Body of pancreas (tissue), 4 donors: Measurements from ENCODE around the gene SLC35E3. TPM values are rescaled to one million over a fixed set of nuclear protein-coding genes. Genes with fewer than 3 reads are reported as not detected.
"Not testable (repeated sequence)": the region's sequence is repeated elsewhere in the genome, so short reads cannot be mapped to it uniquely, and the experiment has no call there.

Source experiments
- ATAC-seq: fragments of 150-250 bp; one replicate; pipeline ENCODE4 v1.9.1; 2016
- DNase-seq, 4 donors: peaks; one replicate each; pipeline ENCODE4 v3.0.0-alpha.2; 2019
- H3K27ac ChIP-seq, 4 donors: fragments of 200-600 bp; sonication (generic); 1 replicate in 3 of 4; 2 replicates in 1 of 4; pipeline versions ENCODE4 v1.5.1 to v1.6.1; 2016 to 2019; ENCODE audit warnings: mild to moderate bottlenecking in 1 of 4, mixed read lengths in 1 of 4, moderate library complexity in 1 of 4
- H3K27me3 ChIP-seq, 2 donors: fragments of 200-600 bp; sonication (generic); one replicate each; pipeline ENCODE4 v1.6.0; 2016; ENCODE audit warnings: mild to moderate bottlenecking in 1 of 2
- H3K36me3 ChIP-seq, 2 donors: fragments of 200-600 bp; sonication (generic); replicated peaks in 1 of 2; 2 replicates each; pipeline ENCODE4 v1.5.1; 2016; ENCODE audit warnings: low read depth in 2 of 2; ENCODE audit not compliant: insufficient read depth in 1 of 2
- H3K4me1 ChIP-seq: fragments of 200-600 bp; sonication (generic); one replicate; pipeline ENCODE4 v1.6.0; 2016
- H3K4me3 ChIP-seq, 2 donors: fragments of 200-600 bp; sonication (generic); 1 replicate in 1 of 2; 2 replicates in 1 of 2; pipeline ENCODE4 v1.5.1; 2016 to 2019
- H3K9me3 ChIP-seq, 3 donors: fragments of 200-600 bp; sonication (generic); 1 replicate in 2 of 3; 2 replicates in 1 of 3; pipeline ENCODE4 v1.5.1; 2016
- POLR2A ChIP-seq, 3 donors: fragments of 450-650 bp; IDR thresholded peaks; one replicate each; pipeline ENCODE4 v1.6.1; 2016; ENCODE audit warnings: antibody characterized with exemption in 3 of 3, mild to moderate bottlenecking in 2 of 3
- WGBS, 2 donors: methylation state at CpG; one replicate each; pipeline ENCODE4 v1.1.5; 2017; 5-methylcytosine and 5-hydroxymethylcytosine counted together
- intact Hi-C: fragments of 100-400 bp; cut with DNase I; formaldehyde crosslinking; loops from one replicate; pipeline ENCODE4 v1.15.1; 2023
- total RNA-seq, 2 donors: library from RNA; depleted of rRNA; stranded (reverse); fragments of >200 nt; gene quantifications; one replicate each; pipeline ENCODE4 v1.1.0, GENCODE V29; 2016
- TF ChIP-seq, protein P1 (sequence below), 7 experiments: fragments of 450-650 bp in 4 of 7; fragments of 200-600 bp in 3 of 7; sonication (generic) in 3 of 7; IDR thresholded peaks; one replicate each; pipeline ENCODE4 v1.5.1; 2016 to 2019; ENCODE audit warnings: antibody characterized with exemption in 7 of 7

SLC35E3 gene
- total RNA-seq, 2 donors from 2014 or later, result 2.1 to 2.6 TPM

DNA sequence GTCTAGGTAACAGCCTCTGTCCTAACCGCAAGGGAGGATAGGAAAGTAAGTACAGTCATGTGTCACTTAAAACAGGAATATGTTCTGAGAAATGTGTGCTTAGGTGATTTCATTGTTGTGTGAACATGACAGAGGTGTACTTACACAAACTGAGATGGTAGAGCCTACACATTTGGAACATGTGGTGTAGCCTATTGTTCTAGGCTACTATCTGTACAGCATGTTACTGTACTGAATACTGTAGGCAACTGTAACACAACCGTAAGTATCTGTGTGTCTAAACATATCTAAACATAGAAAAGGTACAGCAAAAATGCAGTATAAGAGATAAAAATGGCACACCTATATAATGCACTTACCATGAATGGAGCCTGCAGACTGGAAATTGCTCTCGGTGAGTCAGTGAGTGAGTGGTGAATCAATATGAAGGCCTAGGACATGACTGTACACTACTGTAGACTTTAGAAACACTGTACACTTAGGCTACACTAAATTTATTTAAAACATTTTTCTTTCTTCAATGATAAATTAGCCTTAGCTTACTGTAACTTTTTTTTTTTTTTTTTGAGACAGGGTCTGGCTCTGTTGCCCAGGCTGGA is 48.8 kb downstream of the SLC35E3 start:
- intact Hi-C loops, result no loop called here
- 91 to 95% methylated on average over 3 of the region's 3 CpGs for WGBS, 2 donors
- no peak for ATAC-seq

DNA sequence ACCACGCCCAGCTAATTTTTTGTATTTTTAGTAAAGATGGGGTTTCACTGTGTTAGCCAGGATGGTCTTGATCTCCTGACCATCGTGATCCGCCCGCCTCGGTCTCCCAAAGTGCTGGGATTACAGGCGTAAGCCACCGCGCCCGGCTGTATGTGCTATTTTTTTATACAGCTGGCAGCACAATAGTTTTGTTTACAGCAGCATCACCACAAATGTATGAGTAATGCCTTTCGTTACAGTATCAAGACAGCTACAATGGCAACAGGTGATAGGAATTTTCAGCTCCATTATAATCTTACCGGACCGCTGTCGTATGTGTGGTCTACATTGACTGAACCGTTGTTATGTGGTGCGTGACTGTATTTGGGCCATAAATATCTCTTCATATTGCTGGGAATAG is 50.4 kb downstream of the SLC35E3 start:
- intact Hi-C loops, result no loop called here
- Histone ChIP-seq H3K4me1 (peaks cover 19% of the 10 kb centered on the region), H3K27ac (no peak overlapping the region), H3K36me3 (no peaks in the 10 kb centered on the region), H3K9me3 (no peaks in the 10 kb centered on the region), H3K27me3 (no peaks in the 10 kb centered on the region), H3K4me3 (no peak overlapping the region)
- WGBS, 2 donors, result 94 to 95% methylated on average over 15 of the region's 15 CpGs
- TF ChIP-seq POLR2A (IDR thresholded peaks at IDR 0.05), result no peak
- TF ChIP-seq, protein P1, sequence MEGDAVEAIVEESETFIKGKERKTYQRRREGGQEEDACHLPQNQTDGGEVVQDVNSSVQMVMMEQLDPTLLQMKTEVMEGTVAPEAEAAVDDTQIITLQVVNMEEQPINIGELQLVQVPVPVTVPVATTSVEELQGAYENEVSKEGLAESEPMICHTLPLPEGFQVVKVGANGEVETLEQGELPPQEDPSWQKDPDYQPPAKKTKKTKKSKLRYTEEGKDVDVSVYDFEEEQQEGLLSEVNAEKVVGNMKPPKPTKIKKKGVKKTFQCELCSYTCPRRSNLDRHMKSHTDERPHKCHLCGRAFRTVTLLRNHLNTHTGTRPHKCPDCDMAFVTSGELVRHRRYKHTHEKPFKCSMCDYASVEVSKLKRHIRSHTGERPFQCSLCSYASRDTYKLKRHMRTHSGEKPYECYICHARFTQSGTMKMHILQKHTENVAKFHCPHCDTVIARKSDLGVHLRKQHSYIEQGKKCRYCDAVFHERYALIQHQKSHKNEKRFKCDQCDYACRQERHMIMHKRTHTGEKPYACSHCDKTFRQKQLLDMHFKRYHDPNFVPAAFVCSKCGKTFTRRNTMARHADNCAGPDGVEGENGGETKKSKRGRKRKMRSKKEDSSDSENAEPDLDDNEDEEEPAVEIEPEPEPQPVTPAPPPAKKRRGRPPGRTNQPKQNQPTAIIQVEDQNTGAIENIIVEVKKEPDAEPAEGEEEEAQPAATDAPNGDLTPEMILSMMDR (IDR thresholded peaks at IDR 0.05), result no peak
- DNase-seq (no peak), ATAC-seq (no peak)

More for the DNA sequence above, 48.8 kb downstream of the SLC35E3 start:
- Histone ChIP-seq H3K36me3 (no peaks in the 10 kb centered on the region), H3K9me3 (no peaks in the 10 kb centered on the region), H3K27ac (no peak overlapping the region), H3K4me1 (peaks cover 4% of the 10 kb centered on the region), H3K27me3 (no peaks in the 10 kb centered on the region), H3K4me3 (no peak overlapping the region)
- no peak for TF ChIP-seq POLR2A (IDR thresholded peaks at IDR 0.05)
- DNase-seq, result no peak

DNA sequence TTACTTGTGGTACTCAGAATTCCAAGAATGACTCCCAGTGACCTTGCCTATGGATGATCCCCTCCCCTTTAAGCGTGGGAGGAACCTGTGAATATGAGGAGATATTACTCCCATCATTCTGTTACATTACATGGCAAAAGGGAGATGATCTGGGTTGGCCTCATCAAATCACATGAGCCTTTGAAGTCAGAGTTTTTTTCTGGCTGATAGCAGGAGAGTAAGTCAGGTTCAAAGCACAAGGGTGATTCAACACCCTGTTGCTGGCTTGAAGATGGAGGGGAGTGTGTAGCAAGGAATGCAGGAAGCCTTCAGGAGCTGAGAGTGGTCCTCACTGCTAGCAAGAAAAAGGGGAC is 52.9 kb downstream of the SLC35E3 start:
- TF ChIP-seq, protein P1 (IDR thresholded peaks at IDR 0.05), result no peak
- TF ChIP-seq POLR2A (IDR thresholded peaks at IDR 0.05), result no peak
- DNase-seq, result no peak
- intact Hi-C loops, result no loop called here

DNA sequence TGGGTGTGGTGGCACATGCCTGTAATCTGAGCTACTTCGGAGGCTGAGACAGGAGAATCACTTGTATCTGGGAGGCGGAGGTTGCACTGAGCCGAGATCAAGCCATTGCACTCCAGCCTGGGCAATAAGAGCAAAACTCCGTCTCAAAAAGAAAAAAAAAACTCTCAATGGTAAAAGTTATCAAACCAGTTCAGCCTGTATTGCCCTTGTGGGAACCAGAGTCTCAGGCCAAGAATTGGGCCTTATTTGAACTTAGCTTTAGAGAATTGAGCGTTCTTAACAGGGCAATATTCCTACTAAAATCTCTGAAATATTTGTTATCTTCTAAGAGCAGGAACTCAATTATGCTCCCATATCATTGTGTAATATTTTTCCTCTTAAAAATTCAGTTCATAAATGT is 54.3 kb downstream of the SLC35E3 start:
- peaks cover 34% of the 10 kb centered on the region for H3K4me1 ChIP-seq
- H3K4me3 ChIP-seq, result no peak overlapping the region
- H3K27me3 ChIP-seq, result no peaks in the 10 kb centered on the region
- intact Hi-C loops, result no loop called here
- no peaks in the 10 kb centered on the region for H3K36me3 ChIP-seq
- H3K27ac ChIP-seq, result peak overlapping the region in 3 of 4 donors; percentile 9 to 59 (median 58)
- H3K9me3 ChIP-seq, result no peaks in the 10 kb centered on the region
- 35 to 36% methylated on average over 5 of the region's 5 CpGs for WGBS, 2 donors
- peak; percentile 82 for ATAC-seq
- peak; percentile 30 to 54 (median 47) for DNase-seq
- no peak for TF ChIP-seq POLR2A (IDR thresholded peaks at IDR 0.05)
- TF ChIP-seq, protein P1 (IDR thresholded peaks at IDR 0.05), result no peak

More for the DNA sequence above, 52.9 kb downstream of the SLC35E3 start:
- H3K27me3 ChIP-seq, result no peaks in the 10 kb centered on the region
- WGBS, 2 donors, result 85 to 100% methylated on average over 1 of the region's 1 CpG
- H3K4me3 ChIP-seq, result no peak overlapping the region
- H3K36me3 ChIP-seq, result no peaks in the 10 kb centered on the region
- no peak overlapping the region for H3K27ac ChIP-seq
- no peaks in the 10 kb centered on the region for H3K9me3 ChIP-seq
- peaks cover 20% of the 10 kb centered on the region for H3K4me1 ChIP-seq
- ATAC-seq, result no peak

DNA sequence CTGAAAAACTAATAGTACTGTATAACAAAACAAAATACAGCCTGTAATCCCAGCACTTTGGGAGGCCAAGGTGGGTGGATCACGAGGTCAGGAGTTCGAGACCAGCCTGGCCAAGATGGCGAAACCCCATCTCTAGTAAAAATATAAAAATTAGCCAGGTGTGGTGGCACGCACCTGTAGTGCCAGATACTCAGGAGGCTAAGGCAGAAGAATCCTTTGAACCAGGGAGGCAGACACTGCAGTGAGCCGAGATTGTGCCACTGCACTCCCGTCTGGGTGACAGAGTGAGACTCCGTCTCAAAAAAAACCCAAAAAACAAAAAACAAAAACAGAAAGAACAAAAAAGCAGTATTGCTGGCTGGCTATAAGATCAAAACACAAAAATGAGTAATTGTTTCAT is 55.1 kb downstream of the SLC35E3 start:
- H3K27me3 ChIP-seq, H3K36me3 ChIP-seq, ATAC-seq, H3K4me3 ChIP-seq, H3K9me3 ChIP-seq, DNase-seq, intact Hi-C loops: not testable (repeated sequence)
- Histone ChIP-seq H3K27ac (peak overlapping the region in 3 of 4 donors; percentile 9 to 59 (median 58)), H3K4me1 (peaks cover 41% of the 10 kb centered on the region)
- WGBS, 2 donors, result 90 to 91% methylated on average over 7 of the region's 7 CpGs

DNA sequence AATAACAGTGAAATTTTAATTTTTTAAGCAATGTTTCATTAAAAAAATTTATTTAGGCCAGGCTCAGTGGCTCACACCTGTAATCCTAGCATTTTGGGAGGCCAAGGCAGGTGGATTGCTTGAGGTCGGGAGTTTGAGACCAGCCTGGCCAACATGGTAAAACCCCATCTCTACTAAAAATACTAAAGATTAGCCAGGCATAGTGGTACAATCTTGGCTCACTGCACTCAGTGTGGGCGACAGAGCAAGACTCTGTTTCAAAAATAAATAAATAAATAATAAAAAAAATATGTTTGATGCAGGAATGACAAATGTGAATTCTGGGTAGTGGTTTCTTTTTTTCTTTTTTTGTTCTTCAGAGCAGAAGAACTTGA is 56.4 kb downstream of the SLC35E3 start:
- WGBS, 2 donors, result 77 to 84% methylated on average over 2 of the region's 2 CpGs
- H3K4me3 ChIP-seq, intact Hi-C loops, H3K36me3 ChIP-seq, H3K27ac ChIP-seq, H3K27me3 ChIP-seq, H3K9me3 ChIP-seq, DNase-seq, ATAC-seq: not testable (repeated sequence)
- peaks cover 52% of the 10 kb centered on the region for H3K4me1 ChIP-seq

DNA sequence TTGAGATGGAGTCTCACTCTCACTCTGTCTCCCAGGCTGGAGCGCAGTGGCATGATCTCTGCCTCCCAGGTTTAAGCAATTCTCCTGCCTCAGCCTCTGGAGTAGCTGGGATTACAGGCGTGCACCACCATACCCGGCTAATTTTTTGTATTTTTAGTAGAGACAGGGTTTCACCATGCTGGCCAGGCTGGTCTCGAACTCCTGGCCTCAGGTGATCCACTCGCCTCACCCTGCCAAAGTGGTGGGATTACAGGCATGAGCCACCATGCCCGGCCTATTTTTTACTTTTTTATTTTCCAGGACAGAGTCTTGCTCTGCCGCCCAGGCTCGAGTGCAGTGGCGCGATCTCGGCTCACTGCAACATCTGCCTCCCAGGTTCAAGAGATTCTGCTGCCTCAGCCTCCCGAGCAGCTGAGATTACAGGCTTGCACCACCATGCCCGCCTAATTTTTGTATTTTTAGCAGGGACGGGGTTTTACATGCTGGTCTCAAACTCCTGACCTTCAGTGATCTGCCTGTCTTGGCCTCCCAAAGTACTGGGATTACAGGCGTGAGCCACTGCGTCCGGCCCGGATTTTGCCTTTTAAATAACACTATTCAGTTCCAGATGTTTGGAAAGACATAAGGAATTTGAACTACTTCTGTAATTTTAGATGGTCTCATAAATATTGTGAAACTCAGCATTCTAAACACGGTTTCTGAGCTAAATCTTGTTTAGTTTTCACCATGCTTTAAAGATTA is 57.1 kb downstream of the SLC35E3 start:
- ATAC-seq, H3K9me3 ChIP-seq, H3K4me3 ChIP-seq, DNase-seq, H3K36me3 ChIP-seq, H3K27me3 ChIP-seq, intact Hi-C loops, H3K27ac ChIP-seq: not testable (repeated sequence)
- 93% methylated on average over 19 of the region's 19 CpGs for WGBS, 2 donors
- H3K4me1 ChIP-seq, result peaks cover 52% of the 10 kb centered on the region
